WERI-Rb-1 (cell line): Measurements from ENCODE around the gene SP2.

Source experiments
- DNase-seq: peaks from one replicate; pipeline ENCODE4 v3.0.0-alpha.2; 2020
- H3K27ac ChIP-seq: fragments of 250-450 bp; sonication (Bioruptor Pico); 2 replicates; pipeline ENCODE4 v1.5.1; 2020; ENCODE audit warnings: mild to moderate bottlenecking, moderate library complexity
- H3K27me3 ChIP-seq: fragments of 250-450 bp; sonication (Bioruptor Pico); 2 replicates; pipeline ENCODE4 v1.5.1; 2021; ENCODE audit warnings: mild to moderate bottlenecking, low read depth, moderate library complexity; ENCODE audit not compliant: insufficient read depth, severe bottlenecking
- H3K36me3 ChIP-seq: fragments of 250-450 bp; sonication (Bioruptor Pico); 2 replicates; pipeline ENCODE4 v1.5.1; 2020; ENCODE audit warnings: mild to moderate bottlenecking, moderate library complexity
- H3K4me3 ChIP-seq: 2 replicates; pipeline ENCODE4 v1.5.1; 2011; ENCODE audit warnings: low read depth, mild to moderate bottlenecking, control low read depth, low read length
- H3K9me3 ChIP-seq: fragments of 250-450 bp; sonication (Bioruptor Pico); 2 replicates; pipeline ENCODE4 v1.5.1; 2021; ENCODE audit warnings: mild to moderate bottlenecking, moderate library complexity; ENCODE audit not compliant: severe bottlenecking
- TF ChIP-seq, protein P1 (sequence below): IDR thresholded peaks from 2 replicates; pipeline ENCODE4 v1.5.1; 2011; ENCODE audit warnings: low read depth, mild to moderate bottlenecking, control low read depth, inconsistent platforms, low read length

The SP2 gene

DNA sequence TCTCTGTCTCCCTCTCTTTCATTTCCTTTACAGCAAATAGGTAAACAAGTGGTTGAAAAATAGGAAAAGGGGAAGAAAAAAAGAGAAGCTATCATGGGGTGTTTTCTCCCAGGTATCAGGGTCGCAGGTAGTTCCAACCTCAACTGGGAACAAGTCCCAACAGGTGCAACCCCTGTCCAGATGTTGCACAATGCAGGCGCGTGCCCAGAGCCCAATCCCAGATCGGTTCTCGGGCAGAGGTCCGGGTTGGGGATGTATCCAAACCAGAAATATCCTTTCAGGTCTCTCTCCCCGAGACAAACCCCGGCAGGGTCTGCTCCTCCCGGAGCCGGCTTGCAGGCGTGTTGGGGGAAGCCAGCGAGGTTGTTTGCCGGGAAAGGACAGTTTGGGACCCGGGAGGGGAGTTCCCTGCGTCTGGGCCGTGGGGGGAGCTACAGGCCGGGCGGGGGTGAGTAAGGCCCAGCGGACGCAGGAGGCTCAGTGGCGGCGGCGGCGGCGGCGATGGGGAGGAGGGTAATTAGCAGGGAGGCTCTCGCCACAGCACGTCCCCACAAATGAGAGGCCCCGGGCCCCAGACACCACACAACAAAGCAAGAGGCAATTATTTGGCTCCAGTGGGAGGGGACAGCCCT lies 23.9 kb upstream of the SP2 start:
- H3K36me3 ChIP-seq, result no peaks in the 10 kb centered on the region
- DNase-seq, result no peak
- no peak overlapping the region for H3K4me3 ChIP-seq
- no peak overlapping the region for H3K27ac ChIP-seq
- TF ChIP-seq, protein P1, sequence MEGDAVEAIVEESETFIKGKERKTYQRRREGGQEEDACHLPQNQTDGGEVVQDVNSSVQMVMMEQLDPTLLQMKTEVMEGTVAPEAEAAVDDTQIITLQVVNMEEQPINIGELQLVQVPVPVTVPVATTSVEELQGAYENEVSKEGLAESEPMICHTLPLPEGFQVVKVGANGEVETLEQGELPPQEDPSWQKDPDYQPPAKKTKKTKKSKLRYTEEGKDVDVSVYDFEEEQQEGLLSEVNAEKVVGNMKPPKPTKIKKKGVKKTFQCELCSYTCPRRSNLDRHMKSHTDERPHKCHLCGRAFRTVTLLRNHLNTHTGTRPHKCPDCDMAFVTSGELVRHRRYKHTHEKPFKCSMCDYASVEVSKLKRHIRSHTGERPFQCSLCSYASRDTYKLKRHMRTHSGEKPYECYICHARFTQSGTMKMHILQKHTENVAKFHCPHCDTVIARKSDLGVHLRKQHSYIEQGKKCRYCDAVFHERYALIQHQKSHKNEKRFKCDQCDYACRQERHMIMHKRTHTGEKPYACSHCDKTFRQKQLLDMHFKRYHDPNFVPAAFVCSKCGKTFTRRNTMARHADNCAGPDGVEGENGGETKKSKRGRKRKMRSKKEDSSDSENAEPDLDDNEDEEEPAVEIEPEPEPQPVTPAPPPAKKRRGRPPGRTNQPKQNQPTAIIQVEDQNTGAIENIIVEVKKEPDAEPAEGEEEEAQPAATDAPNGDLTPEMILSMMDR, result no peak
- no peaks in the 10 kb centered on the region for H3K27me3 ChIP-seq
- no peaks in the 10 kb centered on the region for H3K9me3 ChIP-seq

DNA sequence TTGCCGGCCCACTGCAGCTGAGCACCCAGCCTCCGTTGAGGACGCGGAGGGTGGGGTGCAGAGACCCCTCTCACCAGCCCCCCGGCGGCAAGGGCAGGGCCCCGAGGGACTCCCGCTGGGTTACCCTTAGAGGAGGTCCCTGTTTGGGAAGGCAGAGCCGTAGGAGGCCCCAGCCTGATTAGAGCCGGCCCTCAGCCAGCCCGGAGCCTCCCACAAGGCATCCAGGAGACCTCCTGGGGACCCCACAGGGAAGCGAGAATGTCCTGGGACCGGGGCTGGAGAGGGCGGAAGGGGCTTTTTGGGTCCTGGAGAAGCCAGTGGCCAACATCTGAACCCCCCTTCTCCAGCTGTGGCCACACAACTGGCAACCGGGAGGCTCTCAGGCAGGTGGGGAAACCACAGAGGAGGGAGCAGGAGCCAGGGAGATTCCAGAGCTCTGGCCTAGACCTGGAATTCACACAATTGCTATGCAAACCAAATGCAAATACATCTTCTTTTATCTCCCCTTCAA lies 23.3 kb upstream of the SP2 start:
- DNase-seq, result no peak
- H3K9me3 ChIP-seq, result no peaks in the 10 kb centered on the region
- H3K4me3 ChIP-seq, result no peak overlapping the region
- H3K27ac ChIP-seq, result no peak overlapping the region
- TF ChIP-seq, protein P1, result no peak
- no peaks in the 10 kb centered on the region for H3K27me3 ChIP-seq
- no peaks in the 10 kb centered on the region for H3K36me3 ChIP-seq

DNA sequence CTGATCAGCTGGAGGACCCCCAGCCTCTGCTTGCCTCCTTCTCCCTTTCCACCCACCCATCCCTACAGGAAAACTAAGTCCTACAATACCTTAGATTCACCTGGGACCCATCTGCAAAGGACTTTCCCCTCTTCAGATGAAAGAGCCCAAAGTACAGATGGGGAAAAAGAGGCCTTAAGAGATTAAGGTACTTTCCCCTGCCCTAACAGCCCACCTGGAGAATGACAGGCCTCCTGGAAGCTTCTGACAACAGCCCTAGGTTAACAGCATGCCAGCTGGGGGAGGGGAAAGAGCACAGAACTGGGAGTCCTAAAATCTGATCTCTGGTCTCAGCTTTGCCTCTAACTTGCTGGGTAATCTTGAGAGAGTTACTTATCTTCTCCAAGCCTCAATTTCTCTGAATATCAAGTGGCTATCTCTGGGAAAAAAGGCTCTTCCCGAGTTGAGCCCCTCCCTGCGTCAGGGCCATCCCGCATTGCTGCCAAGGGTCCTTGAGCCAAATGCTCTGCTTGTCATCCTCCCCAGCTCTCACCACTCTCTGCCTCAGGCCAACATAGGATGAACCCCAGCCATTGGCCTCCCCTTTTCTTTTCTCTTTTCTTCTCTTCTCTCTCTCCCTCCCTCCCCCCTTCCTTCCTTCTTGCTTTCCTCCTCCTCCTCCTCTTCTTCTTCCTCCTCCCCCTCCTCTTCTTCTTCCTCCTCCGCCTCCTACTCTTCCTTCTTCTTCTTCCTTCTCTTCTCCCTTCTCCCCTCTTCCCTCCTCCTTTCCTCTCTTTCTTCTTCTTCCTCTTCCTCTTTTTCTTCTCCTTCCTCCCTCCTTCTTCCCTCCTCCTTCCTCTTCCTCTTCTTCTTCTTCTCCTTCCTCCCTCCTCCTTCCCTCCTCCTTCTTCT lies 22.6 kb upstream of the SP2 start:
- TF ChIP-seq, protein P1, result no peak
- no peaks in the 10 kb centered on the region for H3K27me3 ChIP-seq
- H3K4me3 ChIP-seq, result no peak overlapping the region
- H3K36me3 ChIP-seq, result no peaks in the 10 kb centered on the region
- no peaks in the 10 kb centered on the region for H3K9me3 ChIP-seq
- no peak overlapping the region for H3K27ac ChIP-seq
- no peak for DNase-seq

DNA sequence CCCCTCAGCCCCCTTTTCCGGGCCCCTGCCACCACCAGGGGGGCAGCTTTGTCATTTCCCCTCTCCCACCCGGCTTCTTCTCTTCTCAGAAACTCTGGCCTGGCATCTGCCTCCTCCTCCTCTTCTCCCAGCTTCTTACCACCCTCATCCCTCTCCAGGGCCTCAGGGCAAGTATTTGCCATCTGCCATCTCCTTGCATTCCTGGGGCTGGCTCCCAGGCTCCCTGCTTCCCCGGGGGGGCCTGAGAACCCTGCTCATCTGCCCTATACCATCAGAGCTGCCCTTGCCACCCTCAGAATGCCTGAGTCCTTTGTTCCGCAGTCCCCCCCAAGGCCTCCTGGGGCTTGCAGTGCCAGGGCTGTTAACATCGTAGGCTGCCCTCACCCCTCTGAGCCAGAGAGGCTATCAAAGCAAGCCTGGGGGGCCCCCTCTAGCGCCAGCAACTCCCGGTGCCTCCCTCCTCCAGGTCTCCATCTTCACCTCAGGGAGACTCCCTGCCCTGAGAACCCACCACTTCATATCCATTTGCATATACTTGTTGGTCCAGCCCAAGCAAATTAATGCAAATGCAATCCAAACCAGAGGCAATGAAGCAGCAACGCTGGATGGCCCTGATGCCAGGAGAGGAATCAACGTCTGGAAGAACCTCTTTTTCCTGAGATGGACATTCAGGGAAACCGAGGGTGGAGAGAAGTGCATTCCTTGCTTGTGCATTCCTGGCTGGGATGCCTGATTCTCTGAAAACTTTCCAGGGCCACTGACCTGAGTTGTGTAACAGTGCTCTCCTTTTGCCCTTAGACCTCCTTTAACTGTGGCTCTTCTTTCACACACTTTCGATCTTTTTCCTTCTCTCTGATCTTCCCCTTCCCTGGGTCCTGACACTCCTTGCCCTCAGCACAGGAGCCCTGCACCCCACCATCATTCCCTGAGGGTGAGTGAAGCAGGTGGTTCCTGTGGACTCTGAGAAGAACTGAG lies 20.7 kb upstream of the SP2 start:
- TF ChIP-seq, protein P1, result no peak
- no peak for DNase-seq
- Histone ChIP-seq H3K36me3 (no peaks in the 10 kb centered on the region), H3K27me3 (no peaks in the 10 kb centered on the region), H3K9me3 (no peaks in the 10 kb centered on the region), H3K27ac (no peak overlapping the region), H3K4me3 (no peak overlapping the region)

DNA sequence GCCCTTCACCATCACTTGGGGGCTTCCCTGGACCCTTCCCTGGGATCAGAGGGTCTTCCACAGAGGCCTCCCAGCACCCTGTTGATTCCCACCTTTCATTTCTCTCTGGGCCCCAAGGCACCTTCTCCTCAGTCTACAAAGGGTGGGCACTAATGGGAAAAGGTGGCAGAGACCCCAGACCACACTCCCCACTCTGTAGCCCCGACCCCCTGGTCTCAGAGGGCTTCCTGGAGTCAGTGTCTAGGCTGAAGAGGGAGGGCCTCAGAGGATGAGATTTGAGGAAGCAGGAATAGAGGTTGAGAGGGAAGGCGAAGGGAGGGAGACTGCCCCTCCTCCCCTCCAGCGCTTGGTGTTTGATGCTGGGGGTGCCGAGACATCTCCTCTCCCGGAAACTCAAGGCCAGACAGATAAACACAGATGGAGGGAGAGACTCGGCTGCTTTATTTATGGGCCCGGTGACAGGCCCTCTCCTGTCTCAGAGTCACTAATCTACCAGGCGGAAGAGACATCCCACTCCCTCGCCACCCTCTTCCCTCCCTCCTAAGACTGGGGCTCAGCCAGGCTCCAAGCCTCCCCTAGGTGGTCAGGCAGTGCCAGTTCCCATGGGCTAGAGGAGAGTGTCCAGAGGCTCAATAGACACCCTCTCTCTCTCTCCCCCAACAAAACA lies 18.5 kb upstream of the SP2 start:
- Histone ChIP-seq H3K36me3 (no peaks in the 10 kb centered on the region), H3K27me3 (no peaks in the 10 kb centered on the region), H3K27ac (peak overlapping the region; percentile 50), H3K9me3 (no peaks in the 10 kb centered on the region), H3K4me3 (no peak overlapping the region)
- DNase-seq, result peak; percentile 67
- TF ChIP-seq, protein P1, result no peak
